Measurements from ENCODE around the gene CGREF1.

CGREF1 gene, protein sequence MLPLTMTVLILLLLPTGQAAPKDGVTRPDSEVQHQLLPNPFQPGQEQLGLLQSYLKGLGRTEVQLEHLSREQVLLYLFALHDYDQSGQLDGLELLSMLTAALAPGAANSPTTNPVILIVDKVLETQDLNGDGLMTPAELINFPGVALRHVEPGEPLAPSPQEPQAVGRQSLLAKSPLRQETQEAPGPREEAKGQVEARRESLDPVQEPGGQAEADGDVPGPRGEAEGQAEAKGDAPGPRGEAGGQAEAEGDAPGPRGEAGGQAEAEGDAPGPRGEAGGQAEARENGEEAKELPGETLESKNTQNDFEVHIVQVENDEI

DNA sequence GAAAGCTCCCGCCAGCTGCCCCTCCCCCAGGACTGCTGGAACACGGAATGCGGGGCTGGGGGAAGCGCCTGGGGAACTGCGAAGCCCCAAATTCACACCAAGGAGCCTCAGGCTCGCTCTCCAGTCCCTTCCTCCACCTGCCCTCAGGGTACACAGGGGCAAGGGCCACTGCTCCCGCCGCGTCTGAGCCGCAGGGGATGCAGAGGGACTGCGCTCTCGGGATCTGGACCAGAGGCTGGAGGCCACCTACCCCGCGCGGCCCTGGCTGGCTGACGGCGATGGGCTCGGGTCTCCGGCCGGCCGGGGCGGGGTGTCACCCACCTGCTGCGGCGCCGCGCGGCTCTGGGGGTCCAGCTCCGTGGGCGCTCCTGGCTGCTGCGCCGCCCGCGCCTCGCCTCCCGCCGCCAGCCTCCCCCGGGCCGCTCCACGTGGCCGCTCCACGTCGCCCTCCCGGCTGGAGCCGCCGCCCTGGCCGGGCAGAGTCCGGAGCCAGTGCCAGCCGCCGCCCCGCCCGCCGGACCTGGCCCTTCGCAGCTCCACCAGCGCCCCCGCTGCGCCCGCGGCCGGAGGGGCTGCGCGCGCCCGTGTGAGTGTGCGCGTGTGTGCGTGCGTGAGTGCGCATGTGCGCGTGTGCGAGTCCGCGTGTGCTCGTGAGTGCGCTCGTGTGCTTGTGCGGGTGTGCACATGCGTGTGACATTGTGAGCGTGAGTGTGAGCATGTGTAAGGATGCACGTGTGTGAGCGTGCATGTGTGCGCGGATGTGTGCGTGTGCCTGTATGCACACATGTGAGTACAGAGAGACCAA lies at the start of gene CGREF1:
Gene CGREF1 (minus strand): TSS at position 604 of the 805 bp plus-strand sequence. CDS start 14,762 bp downstream, outside the sequence.
- no peak for TF ChIP-seq CTCF (IDR thresholded peaks at IDR 0.05; ENCODE audit: borderline replicate concordance, control extremely low read depth, extremely low read depth, insufficient read depth, missing control alignments)
- DNase-seq (ENCODE audit: low spot score) = peak; percentile 60
- in situ Hi-C loops (cut with MboI; ENCODE audit: low sequenced_read_pairs, unreplicated experiment) = no loop called here

DNA sequence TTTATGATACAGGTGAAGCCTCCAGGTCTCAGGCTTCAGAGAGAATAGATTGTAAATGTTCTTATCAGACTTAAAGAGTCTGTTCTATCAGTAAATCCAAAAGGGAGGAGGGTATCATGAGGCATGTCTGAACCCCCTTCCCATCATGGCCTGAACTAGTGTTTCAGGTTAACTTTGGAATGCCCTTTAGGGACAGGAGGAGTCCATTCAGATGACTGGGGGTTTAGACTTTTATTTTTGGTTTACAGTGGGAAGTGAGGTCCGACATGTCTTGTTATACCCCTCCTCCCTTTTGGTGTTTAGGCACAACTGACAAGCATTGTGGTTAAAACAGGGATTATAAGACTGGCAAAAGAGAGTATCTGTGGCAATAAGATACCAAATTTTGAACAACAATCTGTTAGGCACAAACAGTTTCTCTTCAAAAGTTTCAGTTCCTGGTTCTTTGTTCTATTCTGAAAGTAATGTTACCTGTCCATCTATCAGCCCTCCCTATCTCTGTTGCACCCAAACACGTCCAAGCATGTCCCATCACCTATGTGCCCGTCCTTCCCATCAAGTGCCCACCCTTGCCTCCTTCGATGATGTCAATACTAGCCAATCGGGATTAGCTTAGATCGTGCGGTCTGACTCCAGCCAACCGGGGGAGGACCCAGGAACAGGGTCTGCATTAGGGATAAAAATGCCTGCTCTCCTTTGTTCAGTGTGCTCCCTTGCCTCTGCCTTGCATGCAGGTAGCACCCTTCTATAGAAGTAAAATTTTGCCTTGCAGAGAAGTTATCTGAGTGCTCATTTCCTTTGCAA lies 46.2 kb upstream of the CGREF1 start:
- in situ Hi-C loops (cut with MboI; ENCODE audit: low sequenced_read_pairs, unreplicated experiment) = no loop called here
- no peak for TF ChIP-seq CTCF (IDR thresholded peaks at IDR 0.05; ENCODE audit: borderline replicate concordance, control extremely low read depth, extremely low read depth, insufficient read depth, missing control alignments)
- DNase-seq (ENCODE audit: low spot score) = peak; percentile 34

GRCh38 chr2:27162151-27163121 lies 43.5 kb upstream of the CGREF1 start:
- in situ Hi-C loops (cut with MboI; ENCODE audit: low sequenced_read_pairs, unreplicated experiment) = no loop called here
- TF ChIP-seq CTCF (IDR thresholded peaks at IDR 0.05; ENCODE audit: borderline replicate concordance, control extremely low read depth, extremely low read depth, insufficient read depth, missing control alignments) = no peak
- DNase-seq (ENCODE audit: low spot score) = no peak

- no peak for TF ChIP-seq CTCF (IDR thresholded peaks at IDR 0.05; ENCODE audit: borderline replicate concordance, control extremely low read depth, extremely low read depth, insufficient read depth, missing control alignments)
- in situ Hi-C loops (cut with MboI; ENCODE audit: low sequenced_read_pairs, unreplicated experiment) = no loop called here
- no peak for DNase-seq (ENCODE audit: low spot score)
These were observed 41.3 kb upstream of the CGREF1 start for GRCh38 chr2:27160191-27160590.

GRCh38 chr2:27159271-27159670 lies 40.3 kb upstream of the CGREF1 start:
- TF ChIP-seq CTCF (IDR thresholded peaks at IDR 0.05; ENCODE audit: borderline replicate concordance, control extremely low read depth, extremely low read depth, insufficient read depth, missing control alignments) = no peak
- DNase-seq (ENCODE audit: low spot score) = no peak
- in situ Hi-C loops (cut with MboI; ENCODE audit: low sequenced_read_pairs, unreplicated experiment) = no loop called here

All from GM13976 (cell line).